HepG2 (cell line): Measurements from ENCODE around the gene ARSB. TPM values are rescaled to one million over a fixed set of nuclear protein-coding genes. Genes with fewer than 3 reads are reported as not detected.

ENCODE experiments used
- ATAC-seq: fragments of 200-7000 bp; cut with Tn5 transposase; 3 replicates; pipeline ENCODE4 v1.9.1; 2020; ENCODE audit warnings: mild to moderate bottlenecking, moderate library complexity
- BruUV-seq: library from RNA; stranded (reverse); fragments of 400-500 nt; replicated peaks from 2 replicates; lab custom pipeline; 2021; lab: Mats Ljungman, UMichigan
- CTCF ChIA-PET: fragments of 300-600 bp; formaldehyde crosslinking; extraction: SDS; loops from one replicate; lab custom pipeline; 2021; ENCODE audit warnings: low total read pairs, inconsistent platforms, low intra/inter-chr PET ratio; lab: Yijun Ruan, JAX
- POLR2A ChIA-PET: fragments of 350-600 bp; sonication (Branson Sonifier 250); formaldehyde crosslinking; loops from one replicate; lab custom pipeline; 2020; ENCODE audit warnings: antibody characterized with exemption, inconsistent platforms; lab: Yijun Ruan, JAX
- DNase-seq: peaks from one replicate; pipeline ENCODE4 v3.0.0-alpha.2; 2015; ENCODE audit warnings: low spot score
- FAIRE-seq: peaks from 3 replicates; lab custom pipeline; 2011; peaks lifted over from hg19 to GRCh38; lab: Jason Lieb, UNC
- H2AFZ ChIP-seq: one replicate; pipeline ENCODE4 v1.6.1; 2011; ENCODE audit warnings: low read length, inconsistent platforms
- H3K27ac ChIP-seq: fragments of 300-600 bp; 3 replicates; pipeline ENCODE4 v1.8.0; 2011; ENCODE audit warnings: mixed run types, mild to moderate bottlenecking, mixed read lengths, low read length, inconsistent platforms; ENCODE audit not compliant: insufficient read depth; ENCODE audit errors: extremely low read length
- H3K27me3 ChIP-seq, 2 experiments: fragments of 200-600 bp in 1 of 2; 2 replicates in 1 of 2; 3 replicates in 1 of 2; pipeline versions ENCODE4 v1.6.0 to v1.8.0; 2011; ENCODE audit warnings: low read length in 2 of 2, mild to moderate bottlenecking in 2 of 2, moderate library complexity in 2 of 2, inconsistent platforms in 1 of 2; ENCODE audit not compliant: insufficient read depth in 2 of 2, control insufficient read depth in 1 of 2
- H3K36me3 ChIP-seq, 2 experiments: fragments of 200-600 bp in 1 of 2; replicated peaks in 1 of 2; 2 replicates in 1 of 2; 3 replicates in 1 of 2; pipeline versions ENCODE4 v1.5.1 to v1.8.0; 2011; ENCODE audit warnings: low read length in 2 of 2, inconsistent platforms in 1 of 2; ENCODE audit not compliant: insufficient read depth in 2 of 2, control insufficient read depth in 1 of 2
- H3K4me1 ChIP-seq: 2 replicates; pipeline ENCODE4 v1.5.1; 2012; ENCODE audit warnings: low read length, inconsistent platforms; ENCODE audit not compliant: insufficient read depth
- H3K4me2 ChIP-seq: 2 replicates; pipeline ENCODE4 v1.6.0; 2011; ENCODE audit warnings: low read depth, low read length, inconsistent platforms
- H3K4me3 ChIP-seq, 3 experiments: fragments of 200-600 bp in 1 of 3; sonication (generic), shearing (Covaris generic) in 1 of 3; replicated peaks in 1 of 3; 2 replicates each; pipeline ENCODE4 v1.5.1; 2011 to 2016; ENCODE audit warnings: low read length in 3 of 3, inconsistent platforms in 2 of 3, low read depth in 2 of 3, mild to moderate bottlenecking in 2 of 3, control low read depth in 1 of 3, mixed read lengths in 1 of 3; ENCODE audit not compliant: insufficient read depth in 1 of 3
- H3K79me2 ChIP-seq: one replicate; pipeline ENCODE4 v1.6.1; 2011; ENCODE audit warnings: low read length, inconsistent platforms; ENCODE audit not compliant: insufficient read depth
- H3K9ac ChIP-seq: 2 replicates; pipeline ENCODE4 v1.6.0; 2011; ENCODE audit warnings: mild to moderate bottlenecking, low read depth, low read length, inconsistent platforms; ENCODE audit not compliant: insufficient read depth
- H3K9me3 ChIP-seq: 2 replicates; pipeline ENCODE4 v1.5.1; 2012; ENCODE audit warnings: mild to moderate bottlenecking, low read length
- H4K20me1 ChIP-seq: 2 replicates; pipeline ENCODE4 v1.6.0; 2011; ENCODE audit warnings: inconsistent platforms, mild to moderate bottlenecking, low read length, moderate library complexity; ENCODE audit not compliant: insufficient read depth
- E2F2 ChIP-seq: sonication (generic); formaldehyde crosslinking; IDR thresholded peaks from 2 replicates; pipeline ENCODE4 v1.4.0; 2020; ENCODE audit warnings: missing genetic modification reagents, borderline replicate concordance
- E2F5 ChIP-seq: sonication (generic); formaldehyde crosslinking; conservative IDR thresholded peaks from 2 replicates; pipeline ENCODE4 v1.4.0; 2020; ENCODE audit warnings: missing genetic modification reagents
- HMGA1 ChIP-seq: sonication (generic); formaldehyde crosslinking; conservative IDR thresholded peaks from 2 replicates; pipeline ENCODE4 v1.4.0; 2020; ENCODE audit warnings: missing genetic modification reagents
- MLLT10 ChIP-seq: sonication (generic); formaldehyde crosslinking; IDR thresholded peaks from 2 replicates; pipeline ENCODE4 v1.4.0; 2020; ENCODE audit warnings: missing genetic modification reagents
- PPARG ChIP-seq: conservative IDR thresholded peaks from 2 replicates; pipeline ENCODE4 v1.6.1; 2016; ENCODE audit warnings: missing biosample characterization, missing genetic modification reagents
- PRPF4 ChIP-seq: fragments of 200-400 bp; formaldehyde crosslinking; IDR thresholded peaks from 2 replicates; pipeline ENCODE4 v1.6.1; 2016; ENCODE audit warnings: low read length, low read depth; ENCODE audit not compliant: poor library complexity, severe bottlenecking
- SAP130 ChIP-seq: IDR thresholded peaks from 2 replicates; pipeline ENCODE4 v1.6.1; 2016; ENCODE audit warnings: low read depth
- SOX5 ChIP-seq: IDR thresholded peaks from 2 replicates; pipeline ENCODE4 v1.6.1; 2016; ENCODE audit warnings: borderline replicate concordance
- SOX6 ChIP-seq, 2 experiments: fragments of 450-650 bp in 1 of 2; sonication (generic) in 1 of 2; formaldehyde crosslinking in 1 of 2; IDR thresholded peaks; 2 replicates each; pipeline versions ENCODE4 v1.4.0 to v1.6.1; 2017 to 2020; ENCODE audit warnings: antibody characterized with exemption in 1 of 2, mild to moderate bottlenecking in 1 of 2, missing genetic modification reagents in 1 of 2
- ZBTB3 ChIP-seq: sonication (generic); formaldehyde crosslinking; IDR thresholded peaks from 2 replicates; pipeline ENCODE4 v1.4.0; 2020; ENCODE audit warnings: low read depth, mild to moderate bottlenecking, moderate library complexity, missing genetic modification reagents, borderline replicate concordance
- ZNF251 ChIP-seq: sonication (generic); formaldehyde crosslinking; IDR thresholded peaks from 2 replicates; pipeline ENCODE4 v1.9.0; 2021; ENCODE audit warnings: mild to moderate bottlenecking, missing genetic modification reagents
- WGBS: methylation state at CpG from one replicate; pipeline ENCODE4 v1.1.6; 2017; ENCODE audit warnings: low lambda C conversion rate; 5-methylcytosine and 5-hydroxymethylcytosine counted together
- in situ Hi-C: cut with HindIII; loops from 2 replicates; pipeline ENCODE4 v1.10.0; 2017; ENCODE audit warnings: low pct_unique_long_range_greater_than_20kb; ENCODE audit not compliant: extremely low pct_ligation_motif_present
- intact Hi-C: fragments of 100-400 bp; cut with micrococcal nuclease; formaldehyde crosslinking; loops from one replicate; pipeline ENCODE4 v1.10.0; 2022; ENCODE audit not compliant: unreplicated experiment
- polyA plus RNA-seq, 8 experiments: library from polyadenylated mRNA; depleted of rRNA in 3 of 8; stranded (reverse) in 7 of 8; unstranded in 1 of 8; fragments of >200 nt; fragmentation: Illumina TruSeq in 4 of 8; extraction: Trizol in 4 of 8; gene quantifications; 2 replicates each; pipeline versions ENCODE4 v1.2.1 to v1.2.3, GENCODE V29; 2011 to 2016; ENCODE audit warnings: low read depth in 4 of 8, missing spikeins in 1 of 8, mixed read lengths in 1 of 8; ENCODE audit not compliant: insufficient read depth in 1 of 8
- total RNA-seq, 5 experiments: library from RNA; depleted of rRNA; stranded (reverse); fragments of >200 nt; fragmentation: Illumina TruSeq; extraction: Trizol; gene quantifications; 2 replicates each; pipeline ENCODE4 v1.2.3, GENCODE V29; 2016; ENCODE audit warnings: low read depth in 1 of 5
- TF ChIP-seq, protein P1 (sequence below): sonication (generic); formaldehyde crosslinking; IDR thresholded peaks from 2 replicates; pipeline ENCODE4 v1.4.0; 2020; ENCODE audit warnings: missing genetic modification reagents
- TF ChIP-seq, protein P2 (sequence below): sonication (generic); formaldehyde crosslinking; IDR thresholded peaks from 2 replicates; pipeline ENCODE4 v1.4.0; 2020; ENCODE audit warnings: mild to moderate bottlenecking, missing genetic modification reagents
- TF ChIP-seq, protein P3 (sequence below): sonication (generic); formaldehyde crosslinking; IDR thresholded peaks from 2 replicates; pipeline ENCODE4 v1.4.0; 2020; ENCODE audit warnings: missing genetic modification reagents, mild to moderate bottlenecking, borderline replicate concordance
- TF ChIP-seq, protein P4 (sequence below): sonication (generic); formaldehyde crosslinking; IDR thresholded peaks from 2 replicates; pipeline ENCODE4 v1.4.0; 2020; ENCODE audit warnings: missing genetic modification reagents

The ARSB gene
- total and polyA plus RNA-seq, 2 of the 13 experiments (the other 11 are each of a cell fraction or from before 2014, with no cell fraction given) = 52.6 to 66.4 TPM

GRCh38 chr5:79002374-79002773, 17.3 kb upstream of the ARSB start:
- no TSS peak for BruUV-seq
- peak overlapping the region; percentile 26; the same call in 1 of the 2 replicates for H3K4me2 ChIP-seq
- no peak overlapping the region for H3K9ac ChIP-seq
- no peaks in the 10 kb centered on the region for H4K20me1 ChIP-seq
- FAIRE-seq (no peak), ATAC-seq (peak; percentile 71), DNase-seq (peak; percentile 67)
- in situ Hi-C loops (loop anchor here (25.0 kb wide), 1 partner anchor 460 kb away; no protein-coding TSS in a partner anchor), intact Hi-C loops (no loop called here)
- H3K27ac ChIP-seq = no peak overlapping the region
- H3K4me3 ChIP-seq = no peak overlapping the region
- peaks cover 32% of the 10 kb centered on the region for H3K4me1 ChIP-seq
- 6% methylated on average over 1 of the region's 1 CpG for WGBS
- ChIA-PET CTCF (no interaction called here), POLR2A (interaction anchor here (2.7 kb wide), 1 partner anchor 17 kb away, joined by 13 read pairs; the partner anchor contains the start of gene ARSB)
- no peaks in the 10 kb centered on the region for H3K79me2 ChIP-seq
- H3K36me3 ChIP-seq = no peaks in the 10 kb centered on the region
- no peaks in the 10 kb centered on the region for H3K27me3 ChIP-seq
- H3K9me3 ChIP-seq = no peaks in the 10 kb centered on the region
- no peak overlapping the region for H2AFZ ChIP-seq
- no peak for TF ChIP-seq E2F2
- TF ChIP-seq, protein P1, sequence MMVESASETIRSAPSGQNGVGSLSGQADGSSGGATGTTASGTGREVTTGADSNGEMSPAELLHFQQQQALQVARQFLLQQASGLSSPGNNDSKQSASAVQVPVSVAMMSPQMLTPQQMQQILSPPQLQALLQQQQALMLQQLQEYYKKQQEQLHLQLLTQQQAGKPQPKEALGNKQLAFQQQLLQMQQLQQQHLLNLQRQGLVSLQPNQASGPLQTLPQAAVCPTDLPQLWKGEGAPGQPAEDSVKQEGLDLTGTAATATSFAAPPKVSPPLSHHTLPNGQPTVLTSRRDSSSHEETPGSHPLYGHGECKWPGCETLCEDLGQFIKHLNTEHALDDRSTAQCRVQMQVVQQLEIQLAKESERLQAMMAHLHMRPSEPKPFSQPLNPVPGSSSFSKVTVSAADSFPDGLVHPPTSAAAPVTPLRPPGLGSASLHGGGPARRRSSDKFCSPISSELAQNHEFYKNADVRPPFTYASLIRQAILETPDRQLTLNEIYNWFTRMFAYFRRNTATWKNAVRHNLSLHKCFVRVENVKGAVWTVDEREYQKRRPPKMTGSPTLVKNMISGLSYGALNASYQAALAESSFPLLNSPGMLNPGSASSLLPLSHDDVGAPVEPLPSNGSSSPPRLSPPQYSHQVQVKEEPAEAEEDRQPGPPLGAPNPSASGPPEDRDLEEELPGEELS (CRISPR knock-in tag) = 0 out of 2 replicates have a peak, but pooled peaks have one; percentile 29
- TF ChIP-seq SAP130 (CRISPR knock-in tag) = peak; percentile 53; the same call in 1 of the 2 replicates
- TF ChIP-seq, protein P2, sequence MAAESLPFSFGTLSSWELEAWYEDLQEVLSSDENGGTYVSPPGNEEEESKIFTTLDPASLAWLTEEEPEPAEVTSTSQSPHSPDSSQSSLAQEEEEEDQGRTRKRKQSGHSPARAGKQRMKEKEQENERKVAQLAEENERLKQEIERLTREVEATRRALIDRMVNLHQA (CRISPR knock-in tag) = no peak
- TF ChIP-seq, protein P3, sequence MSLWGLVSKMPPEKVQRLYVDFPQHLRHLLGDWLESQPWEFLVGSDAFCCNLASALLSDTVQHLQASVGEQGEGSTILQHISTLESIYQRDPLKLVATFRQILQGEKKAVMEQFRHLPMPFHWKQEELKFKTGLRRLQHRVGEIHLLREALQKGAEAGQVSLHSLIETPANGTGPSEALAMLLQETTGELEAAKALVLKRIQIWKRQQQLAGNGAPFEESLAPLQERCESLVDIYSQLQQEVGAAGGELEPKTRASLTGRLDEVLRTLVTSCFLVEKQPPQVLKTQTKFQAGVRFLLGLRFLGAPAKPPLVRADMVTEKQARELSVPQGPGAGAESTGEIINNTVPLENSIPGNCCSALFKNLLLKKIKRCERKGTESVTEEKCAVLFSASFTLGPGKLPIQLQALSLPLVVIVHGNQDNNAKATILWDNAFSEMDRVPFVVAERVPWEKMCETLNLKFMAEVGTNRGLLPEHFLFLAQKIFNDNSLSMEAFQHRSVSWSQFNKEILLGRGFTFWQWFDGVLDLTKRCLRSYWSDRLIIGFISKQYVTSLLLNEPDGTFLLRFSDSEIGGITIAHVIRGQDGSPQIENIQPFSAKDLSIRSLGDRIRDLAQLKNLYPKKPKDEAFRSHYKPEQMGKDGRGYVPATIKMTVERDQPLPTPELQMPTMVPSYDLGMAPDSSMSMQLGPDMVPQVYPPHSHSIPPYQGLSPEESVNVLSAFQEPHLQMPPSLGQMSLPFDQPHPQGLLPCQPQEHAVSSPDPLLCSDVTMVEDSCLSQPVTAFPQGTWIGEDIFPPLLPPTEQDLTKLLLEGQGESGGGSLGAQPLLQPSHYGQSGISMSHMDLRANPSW (CRISPR knock-in tag) = no peak
- TF ChIP-seq MLLT10 (CRISPR knock-in tag) = no peak
- TF ChIP-seq SOX6 (IDR thresholded peaks at IDR 0.05) = no peak
- peak; percentile 93 for TF ChIP-seq SOX6 (CRISPR knock-in tag; IDR thresholded peaks at IDR 0.05)
- peak; percentile 74 for TF ChIP-seq PPARG (CRISPR knock-in tag)
- TF ChIP-seq SOX5 = peak; percentile 96
- no peak for TF ChIP-seq ZNF251 (CRISPR knock-in tag)
- TF ChIP-seq PRPF4 = no peak
- TF ChIP-seq HMGA1 (CRISPR knock-in tag) = no peak
- no peak for TF ChIP-seq E2F5 (CRISPR knock-in tag)
- no peak for TF ChIP-seq ZBTB3
- TF ChIP-seq, protein P4, sequence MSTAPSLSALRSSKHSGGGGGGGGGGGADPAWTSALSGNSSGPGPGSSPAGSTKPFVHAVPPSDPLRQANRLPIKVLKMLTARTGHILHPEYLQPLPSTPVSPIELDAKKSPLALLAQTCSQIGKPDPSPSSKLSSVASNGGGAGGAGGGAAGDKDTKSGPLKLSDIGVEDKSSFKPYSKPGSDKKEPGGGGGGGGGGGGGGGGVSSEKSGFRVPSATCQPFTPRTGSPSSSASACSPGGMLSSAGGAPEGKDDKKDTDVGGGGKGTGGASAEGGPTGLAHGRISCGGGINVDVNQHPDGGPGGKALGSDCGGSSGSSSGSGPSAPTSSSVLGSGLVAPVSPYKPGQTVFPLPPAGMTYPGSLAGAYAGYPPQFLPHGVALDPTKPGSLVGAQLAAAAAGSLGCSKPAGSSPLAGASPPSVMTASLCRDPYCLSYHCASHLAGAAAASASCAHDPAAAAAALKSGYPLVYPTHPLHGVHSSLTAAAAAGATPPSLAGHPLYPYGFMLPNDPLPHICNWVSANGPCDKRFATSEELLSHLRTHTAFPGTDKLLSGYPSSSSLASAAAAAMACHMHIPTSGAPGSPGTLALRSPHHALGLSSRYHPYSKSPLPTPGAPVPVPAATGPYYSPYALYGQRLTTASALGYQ = no peak
